NCI-H1105 treated with DMSO at 0.1 percent for 48 hours (cell line): Measurements from ENCODE around the gene ALG1.
"Not testable (repeated sequence)": the region's sequence is repeated elsewhere in the genome, so short reads cannot be mapped to it uniquely, and the experiment has no call there.

Experiments used
- DNase-seq: peaks from one replicate; lab custom pipeline; 2025; lab: John Stamatoyannopoulos, UW

Gene ALG1

GRCh38 chr16:5073771-5074170 is 2.1 kb downstream of the ALG1 start:
- DNase-seq, result not testable (repeated sequence)

- no peak for DNase-seq
Measured at GRCh38 chr16:5075637-5076036, 4.0 kb downstream of the ALG1 start.

- DNase-seq, result no peak
Measured at GRCh38 chr16:5077304-5077703, 5.7 kb downstream of the ALG1 start.

DNA sequence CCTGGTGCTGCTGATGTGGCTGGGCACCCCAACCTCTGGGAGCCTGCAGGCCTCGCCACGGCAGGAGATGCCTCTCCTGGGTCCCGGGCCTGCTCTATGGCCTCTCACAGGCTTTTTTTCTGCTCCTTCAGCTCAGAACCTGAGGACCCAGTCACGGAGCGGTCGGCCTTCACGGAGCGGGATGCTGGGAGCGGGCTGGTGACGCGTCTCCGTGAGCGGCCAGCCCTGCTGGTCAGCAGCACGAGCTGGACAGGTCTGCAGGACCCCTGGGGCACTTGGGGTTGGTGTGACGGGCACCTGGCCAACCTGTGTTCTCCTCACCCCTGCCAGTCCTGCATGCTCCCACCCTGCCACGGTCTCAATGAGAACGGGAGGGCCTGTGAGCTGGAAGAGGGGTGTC is 7.0 kb downstream of the ALG1 start:
- DNase-seq, result no peak

DNA sequence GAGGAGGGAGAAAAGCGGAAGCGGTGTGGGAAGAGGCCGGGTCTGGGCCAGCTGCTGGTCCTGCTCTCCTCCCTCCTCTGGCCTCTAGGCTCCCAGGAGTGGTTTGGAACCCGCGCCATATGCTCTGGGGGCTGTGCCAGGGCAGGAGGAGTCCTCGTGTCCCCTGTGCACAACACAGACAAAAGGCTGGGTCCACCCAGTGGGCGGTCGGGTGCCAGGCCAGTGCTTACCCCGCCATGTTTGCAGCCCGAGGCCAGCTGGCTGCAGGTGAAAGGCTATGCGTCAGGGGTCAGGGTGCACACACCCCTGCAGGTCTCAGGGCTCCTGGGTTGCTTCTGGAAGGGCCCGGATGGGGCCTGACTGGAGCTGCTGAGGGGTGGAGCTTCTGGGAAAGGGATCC is 8.8 kb downstream of the ALG1 start:
- not testable (repeated sequence) for DNase-seq

DNA sequence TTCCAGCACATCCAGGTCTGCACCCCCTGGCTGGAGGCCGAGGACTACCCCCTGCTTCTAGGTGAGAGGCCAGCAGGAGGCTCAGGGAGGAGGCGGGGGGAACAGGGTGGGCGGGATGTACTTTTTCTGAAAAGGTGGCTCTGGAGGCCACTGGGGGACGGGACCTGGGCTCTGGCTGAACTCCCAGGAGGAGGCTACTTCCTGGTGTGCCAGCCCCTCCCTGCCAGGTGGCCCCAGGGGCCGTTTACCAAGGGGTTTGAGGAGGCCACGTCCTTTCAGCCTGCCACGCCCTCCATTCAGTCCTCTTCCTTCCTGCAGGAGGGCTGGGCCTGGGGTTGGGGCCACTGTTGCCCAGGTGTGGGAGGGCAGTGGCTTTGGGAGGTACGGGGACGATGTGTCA is 9.4 kb downstream of the ALG1 start:
- DNase-seq, result not testable (repeated sequence)

DNA sequence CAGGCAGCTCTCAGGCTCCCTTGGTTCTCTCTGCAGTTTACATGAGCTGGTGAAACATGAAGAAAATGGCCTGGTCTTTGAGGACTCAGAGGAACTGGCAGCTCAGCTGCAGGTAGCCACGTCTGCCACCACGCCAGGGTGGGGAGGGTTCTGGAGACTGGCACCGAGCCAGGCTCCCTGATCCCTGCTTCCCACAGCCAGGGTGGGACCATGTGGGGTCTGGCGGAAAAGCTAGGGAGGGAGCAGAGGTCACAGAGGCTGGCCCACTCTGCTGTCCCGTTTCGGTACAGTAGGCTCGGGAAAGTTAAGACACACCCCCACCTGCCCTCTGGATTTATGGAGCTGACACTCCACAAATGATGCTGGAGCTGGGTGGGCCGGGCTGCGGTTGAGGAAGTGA is 12.0 kb downstream of the ALG1 start:
- not testable (repeated sequence) for DNase-seq

DNA sequence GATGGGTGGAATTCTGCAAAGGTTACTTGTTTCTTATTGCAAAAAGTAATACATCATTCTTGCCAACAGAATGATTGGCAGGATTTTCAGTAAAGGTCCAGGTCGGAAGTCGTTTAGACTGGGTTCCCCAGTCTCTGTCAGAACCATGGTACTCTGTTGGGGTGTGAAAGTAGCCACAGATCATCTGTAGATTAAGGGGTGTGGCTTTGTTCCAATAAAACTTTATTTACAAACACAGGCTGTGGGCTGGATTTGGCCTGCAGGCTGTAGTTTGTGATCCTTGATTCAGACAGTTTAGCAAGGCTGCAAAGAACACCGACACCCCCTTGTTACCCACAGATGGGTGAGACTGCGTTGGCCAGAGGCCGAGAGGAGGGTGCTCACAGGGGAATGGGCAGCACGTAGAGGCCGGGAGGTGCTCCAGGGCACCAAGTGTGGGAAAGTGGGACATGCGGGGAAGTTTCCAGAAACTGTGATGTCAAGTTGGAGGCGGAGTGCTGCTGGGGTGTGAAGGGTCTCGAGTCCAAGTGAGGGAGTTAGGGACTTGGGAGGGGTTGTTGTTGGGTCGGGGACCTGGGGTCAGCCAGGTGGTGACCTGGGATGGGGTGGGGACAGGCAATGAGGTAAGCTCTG is 12.6 kb downstream of the ALG1 start:
- DNase-seq, result not testable (repeated sequence)

DNA sequence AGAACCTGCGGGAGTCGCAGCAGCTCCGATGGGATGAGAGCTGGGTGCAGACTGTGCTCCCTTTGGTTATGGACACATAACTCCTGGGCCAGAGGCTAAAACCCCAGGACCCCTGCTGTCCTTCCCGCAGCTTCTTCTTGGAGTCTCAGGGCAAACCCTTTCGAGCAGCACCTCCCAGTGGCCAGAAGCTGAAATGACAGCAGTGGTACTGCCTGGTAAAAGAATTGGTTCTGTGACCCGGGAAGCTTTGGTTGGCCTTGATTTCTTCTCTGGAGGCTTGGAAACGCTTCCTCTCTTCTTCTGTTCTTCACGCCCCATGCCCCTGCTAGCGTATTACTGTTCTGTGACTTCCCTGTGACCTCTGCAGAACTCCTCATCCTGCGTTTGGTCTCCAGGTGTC is 13.2 kb downstream of the ALG1 start:
- not testable (repeated sequence) for DNase-seq

GRCh38 chr16:5085716-5086115 is 14.1 kb downstream of the ALG1 start:
- DNase-seq, result not testable (repeated sequence)

- not testable (repeated sequence) for DNase-seq
Measured at GRCh38 chr16:5088086-5088790, 16.6 kb downstream of the ALG1 start.

GRCh38 chr16:5088936-5089335 is 17.3 kb downstream of the ALG1 start:
- DNase-seq, result not testable (repeated sequence)

- not testable (repeated sequence) for DNase-seq
Measured at GRCh38 chr16:5089911-5090555, 18.4 kb downstream of the ALG1 start.

DNA sequence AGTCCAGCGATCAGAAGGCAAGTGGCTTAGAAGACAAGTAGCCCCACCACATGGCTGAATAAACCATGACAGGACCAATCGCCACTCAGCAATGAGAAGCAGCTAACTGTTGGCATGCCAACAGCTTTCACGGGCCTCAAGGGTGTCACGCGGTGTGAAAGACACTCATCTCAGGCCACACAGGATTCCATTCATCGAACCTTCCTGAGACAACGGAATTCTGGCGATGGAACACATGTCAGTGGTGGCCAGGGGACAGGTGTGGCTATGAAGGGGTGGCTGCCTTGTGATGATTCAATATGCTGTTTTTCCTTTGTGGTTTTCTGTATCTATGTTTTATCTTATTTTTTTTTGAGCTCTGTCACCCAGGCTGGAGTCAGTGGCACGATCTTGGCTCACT is 18.9 kb downstream of the ALG1 start:
- DNase-seq, result not testable (repeated sequence)

- DNase-seq, result not testable (repeated sequence)
Measured at GRCh38 chr16:5093081-5093480, 21.4 kb downstream of the ALG1 start.

DNA sequence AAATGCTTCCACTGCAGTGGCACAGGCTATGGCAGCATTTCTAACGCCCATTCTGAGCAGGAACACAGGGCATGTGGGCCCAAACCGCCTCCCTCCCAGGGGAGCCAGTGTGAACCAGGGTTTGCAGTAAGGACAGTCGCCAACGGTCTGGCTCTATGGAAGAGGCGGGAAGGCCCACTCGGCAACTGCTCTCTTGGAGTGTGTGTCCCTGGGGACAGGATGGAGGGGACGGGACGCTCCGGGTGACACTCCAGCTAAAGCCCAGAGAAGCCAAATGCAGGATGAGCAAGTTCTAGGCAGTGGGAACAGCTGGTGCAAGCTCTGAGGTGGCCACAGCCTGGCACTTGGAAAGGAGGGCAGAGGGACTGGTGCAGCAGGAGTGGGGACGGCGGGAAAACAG is 22.1 kb downstream of the ALG1 start:
- DNase-seq, result not testable (repeated sequence)

DNA sequence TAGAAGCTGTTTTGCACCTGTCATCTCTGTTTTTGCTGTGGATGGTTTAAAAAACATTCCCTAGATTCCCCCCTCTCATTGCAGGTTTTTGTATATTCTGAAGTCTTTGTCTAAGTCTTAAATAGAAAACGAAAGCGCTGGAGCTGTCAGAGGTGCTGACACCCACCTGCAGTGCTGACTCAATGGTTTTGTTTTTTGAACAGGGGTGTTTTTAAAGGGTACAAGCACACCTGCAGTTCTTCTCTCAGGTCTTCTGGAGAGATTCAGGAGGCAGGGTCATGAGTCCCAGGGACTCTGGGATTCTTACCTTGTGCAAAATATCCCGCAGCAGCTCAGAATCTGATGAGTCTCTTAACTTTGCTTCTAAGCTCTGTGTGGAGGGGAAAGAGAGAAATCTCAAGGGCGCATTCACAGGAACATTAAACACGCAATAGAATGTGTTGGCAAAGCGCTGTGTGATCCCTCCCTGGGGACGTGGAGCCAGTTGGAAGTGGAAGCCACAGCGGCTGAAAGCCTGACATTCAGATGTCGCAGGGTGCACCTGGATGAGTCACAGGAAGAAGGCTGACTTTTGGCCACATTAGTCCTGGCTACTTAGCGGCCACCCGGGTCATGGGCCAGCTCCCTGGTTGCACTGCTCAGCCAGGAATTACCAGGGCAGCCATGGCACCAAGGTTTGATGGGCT is 23.6 kb downstream of the ALG1 start:
- DNase-seq, result not testable (repeated sequence)

DNA sequence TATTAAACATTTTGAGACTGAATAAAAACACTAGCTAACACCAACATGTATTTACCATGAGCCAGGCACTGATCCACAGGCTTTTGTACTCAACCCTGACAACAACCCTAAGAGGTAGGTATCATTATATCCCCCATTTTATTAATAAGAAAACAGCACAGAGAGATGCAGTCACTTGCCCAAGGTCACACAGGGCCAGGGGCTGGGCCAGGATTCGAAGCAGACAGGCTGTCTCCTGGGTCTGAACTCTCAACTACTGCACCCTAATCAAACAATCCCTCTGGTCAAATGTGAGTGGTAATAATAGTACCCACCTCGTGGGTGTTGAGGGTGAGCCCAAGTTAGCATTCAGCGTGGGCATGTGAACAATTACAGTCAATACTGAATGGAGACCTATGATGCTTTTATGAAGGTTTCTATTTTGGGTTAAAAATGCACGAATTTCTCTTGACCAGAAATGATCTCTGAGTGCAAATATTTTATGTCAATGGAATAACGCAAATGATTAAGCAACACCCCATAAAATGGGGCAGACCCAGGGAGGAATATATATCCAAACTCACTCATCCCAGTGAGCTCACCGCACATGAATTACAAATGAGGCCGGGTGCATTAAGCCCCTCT is 24.9 kb downstream of the ALG1 start:
- DNase-seq, result not testable (repeated sequence)

- not testable (repeated sequence) for DNase-seq
Measured at GRCh38 chr16:5097061-5097469, 25.4 kb downstream of the ALG1 start.

DNA sequence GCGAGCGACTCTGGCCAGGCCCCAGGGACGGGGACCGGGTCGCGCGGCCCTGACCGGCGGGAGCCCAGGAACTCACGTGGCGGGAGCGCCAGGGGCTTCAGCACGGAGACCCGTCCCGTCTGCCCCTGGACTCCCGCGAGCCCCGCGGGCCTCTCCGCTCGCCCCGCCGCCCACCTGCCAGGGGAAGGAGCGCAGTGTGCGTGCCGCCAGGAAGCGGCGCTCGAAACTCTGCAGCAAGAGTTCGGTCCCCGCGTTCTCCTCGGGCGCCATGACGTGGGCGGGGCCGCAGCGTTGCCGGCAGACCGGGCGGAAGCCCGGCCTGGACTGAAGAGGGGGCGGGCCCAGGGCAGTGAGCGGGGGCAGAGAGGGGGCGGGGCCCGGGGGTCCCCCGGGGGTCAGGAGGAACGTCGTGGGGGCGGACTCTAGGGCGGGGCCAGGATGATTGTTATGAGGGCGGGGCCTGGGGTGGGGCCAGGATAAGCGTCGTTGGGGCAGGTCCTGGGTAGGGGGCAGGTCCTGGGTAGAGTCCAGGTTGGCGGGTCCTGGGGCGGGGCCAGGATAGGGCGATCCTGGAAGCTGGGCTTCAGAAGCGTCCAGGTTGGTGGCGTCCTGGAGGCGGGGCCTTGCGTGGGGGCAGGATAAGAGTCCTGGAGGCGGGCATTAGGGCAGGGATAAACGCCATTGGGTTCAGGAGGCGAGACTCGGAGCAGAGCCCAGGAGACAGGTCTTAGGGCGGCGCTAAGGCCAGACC is 26.0 kb downstream of the ALG1 start, which contains the start of gene EEF2KMT:
Gene EEF2KMT (minus strand): TSS at position 326 of the 751 bp plus-strand sequence. CDS start 56 bp downstream, at position 270.
- peak; percentile 94 for DNase-seq
